IMR-90 (cell line): ENCODE data around the gene OAS1. TPM values are rescaled to one million over a fixed set of nuclear protein-coding genes. Genes with fewer than 3 reads are reported as not detected.

ENCODE experiments used
- ATAC-seq: fragments of 200-7000 bp; cut with Tn5 transposase; 2 replicates; pipeline ENCODE4 v1.9.1; 2020; ENCODE audit warnings: low read depth, mild to moderate bottlenecking, moderate library complexity
- Bru-seq: library from RNA; stranded (reverse); fragments of 400-500 nt; gene quantifications from one replicate; lab custom pipeline; 2021; lab: Mats Ljungman, UMichigan
- BruChase-seq, 2 experiments: library from RNA; stranded (reverse); fragments of 400-500 nt; gene quantifications; one replicate each; lab custom pipeline; 2021; lab: Mats Ljungman, UMichigan
- BruUV-seq: library from RNA; stranded (reverse); fragments of 400-500 nt; replicated peaks from 2 replicates; lab custom pipeline; 2021; lab: Mats Ljungman, UMichigan
- CTCF ChIA-PET: fragments of 300-600 bp; formaldehyde crosslinking; extraction: SDS; loops from one replicate; lab custom pipeline; 2021; ENCODE audit warnings: antibody characterized with exemption; lab: Yijun Ruan, JAX
- POLR2A ChIA-PET: fragments of 300-600 bp; sonication (Branson Sonifier 250); formaldehyde crosslinking; loops from one replicate; lab custom pipeline; 2022; ENCODE audit warnings: antibody characterized with exemption; ENCODE audit not compliant: unreplicated experiment; lab: Charles Lee
- DNase-seq: peaks from one replicate; pipeline ENCODE4 v3.0.0; 2013
- H2AFZ ChIP-seq: replicated peaks from 2 replicates; pipeline ENCODE3; 2013; ENCODE audit warnings: low read length, mild to moderate bottlenecking; ENCODE audit not compliant: poor library complexity
- H2AK5ac ChIP-seq: 2 replicates; pipeline ENCODE4 v1.6.1; 2013; ENCODE audit warnings: low read depth, low read length, inconsistent platforms
- H2AK9ac ChIP-seq: replicated peaks from 2 replicates; pipeline ENCODE3; 2013; ENCODE audit warnings: mild to moderate bottlenecking, low read depth, low read length, moderate library complexity; ENCODE audit not compliant: poor library complexity
- H2BK120ac ChIP-seq: 2 replicates; pipeline ENCODE4 v1.6.1; 2013; ENCODE audit warnings: low read depth, low read length, inconsistent platforms
- H2BK15ac ChIP-seq: 3 replicates; pipeline ENCODE4 v1.6.1; 2013; ENCODE audit warnings: low read depth, low read length, inconsistent platforms
- H2BK20ac ChIP-seq: 2 replicates; pipeline ENCODE4 v1.6.1; 2013; ENCODE audit warnings: low read depth, mild to moderate bottlenecking, inconsistent platforms, low read length, moderate library complexity
- H2BK5ac ChIP-seq: 2 replicates; pipeline ENCODE4 v1.6.1; 2013; ENCODE audit warnings: mild to moderate bottlenecking, low read depth, low read length, inconsistent platforms; ENCODE audit not compliant: poor library complexity, severe bottlenecking
- H3K14ac ChIP-seq: replicated peaks from 2 replicates; pipeline ENCODE4 v1.6.1; 2013; ENCODE audit warnings: low read depth, low read length, inconsistent platforms
- H3K18ac ChIP-seq: 2 replicates; pipeline ENCODE4 v1.6.1; 2013; ENCODE audit warnings: low read depth, low read length, control low read depth
- H3K23ac ChIP-seq: 2 replicates; pipeline ENCODE4 v1.6.1; 2013; ENCODE audit warnings: low read depth, low read length, inconsistent platforms
- H3K27ac ChIP-seq: 2 replicates; pipeline ENCODE4 v1.5.1; 2013; ENCODE audit warnings: mild to moderate bottlenecking, control low read depth, low read length; ENCODE audit not compliant: insufficient read depth
- H3K27me3 ChIP-seq: 2 replicates; pipeline ENCODE4 v1.6.1; 2013; ENCODE audit warnings: low read length; ENCODE audit not compliant: control insufficient read depth, insufficient read depth
- H3K36me3 ChIP-seq: 2 replicates; pipeline ENCODE4 v1.6.1; 2013; ENCODE audit warnings: low read length, mixed read lengths; ENCODE audit not compliant: control insufficient read depth, insufficient read depth
- H3K4ac ChIP-seq: 2 replicates; pipeline ENCODE4 v1.6.1; 2013; ENCODE audit warnings: low read depth, low read length, inconsistent platforms
- H3K4me1 ChIP-seq: 2 replicates; pipeline ENCODE4 v1.6.1; 2013; ENCODE audit warnings: low read length, mixed read lengths; ENCODE audit not compliant: control insufficient read depth, insufficient read depth
- H3K4me2 ChIP-seq: 2 replicates; pipeline ENCODE4 v1.6.1; 2013; ENCODE audit warnings: low read depth, mild to moderate bottlenecking, control low read depth, low read length, moderate library complexity
- H3K4me3 ChIP-seq: 2 replicates; pipeline ENCODE4 v1.5.1; 2013; ENCODE audit warnings: low read depth, mild to moderate bottlenecking, control low read depth, low read length, moderate library complexity; ENCODE audit not compliant: insufficient read depth
- H3K56ac ChIP-seq: 2 replicates; pipeline ENCODE4 v1.6.1; 2013; ENCODE audit warnings: low read length, inconsistent platforms; ENCODE audit not compliant: insufficient read depth; ENCODE audit errors: extremely low read depth
- H3K79me1 ChIP-seq, 2 experiments: 2 replicates each; pipeline ENCODE4 v1.6.1; 2013; ENCODE audit warnings: low read length in 2 of 2, inconsistent platforms in 1 of 2, low read depth in 1 of 2
- H3K9ac ChIP-seq: 2 replicates; pipeline ENCODE4 v1.6.1; 2013; ENCODE audit warnings: low read depth, low read length, control low read depth
- H3K9me1 ChIP-seq: 2 replicates; pipeline ENCODE4 v1.6.1; 2013; ENCODE audit warnings: low read length, inconsistent platforms; ENCODE audit not compliant: insufficient read depth
- H3K9me3 ChIP-seq: 2 replicates; pipeline ENCODE4 v1.6.1; 2013; ENCODE audit warnings: low read length; ENCODE audit not compliant: control insufficient read depth, insufficient read depth
- H4K20me1 ChIP-seq: 2 replicates; pipeline ENCODE4 v1.6.1; 2013; ENCODE audit warnings: low read length, inconsistent platforms; ENCODE audit not compliant: insufficient read depth
- H4K5ac ChIP-seq: 2 replicates; pipeline ENCODE4 v1.6.1; 2013; ENCODE audit warnings: mild to moderate bottlenecking, low read depth, low read length, control low read depth
- H4K8ac ChIP-seq, 2 experiments: 2 replicates each; pipeline ENCODE4 v1.6.1; 2013; ENCODE audit warnings: low read depth in 2 of 2, low read length in 2 of 2, control low read depth in 1 of 2, inconsistent platforms in 1 of 2
- H4K91ac ChIP-seq: 2 replicates; pipeline ENCODE4 v1.6.1; 2013; ENCODE audit warnings: low read depth, low read length, inconsistent platforms; ENCODE audit not compliant: insufficient read depth
- BHLHE40 ChIP-seq: fragments of 150-350 bp; IDR thresholded peaks from 2 replicates; pipeline ENCODE4 v1.6.1; 2016; ENCODE audit warnings: mild to moderate bottlenecking, low read depth, low read length
- CEBPB ChIP-seq: IDR thresholded peaks from 2 replicates; pipeline ENCODE4 v1.6.1; 2012; ENCODE audit warnings: low read depth, low read length, improper control_type of control experiment
- CHD1 ChIP-seq: IDR thresholded peaks from 2 replicates; pipeline ENCODE4 v1.6.1; 2012; ENCODE audit warnings: low read depth, low read length, improper control_type of control experiment
- FOS ChIP-seq: fragments of 150-350 bp; IDR thresholded peaks from 2 replicates; pipeline ENCODE4 v1.6.1; 2016; ENCODE audit warnings: low read depth, low read length
- MAFK ChIP-seq: IDR thresholded peaks from 2 replicates; pipeline ENCODE4 v1.6.1; 2012; ENCODE audit warnings: low read depth, low read length, improper control_type of control experiment
- MAZ ChIP-seq: IDR thresholded peaks from 2 replicates; pipeline ENCODE4 v1.6.1; 2012; ENCODE audit warnings: low read depth, mild to moderate bottlenecking, low read length, improper control_type of control experiment, moderate library complexity, borderline replicate concordance
- MXI1 ChIP-seq: IDR thresholded peaks from 2 replicates; pipeline ENCODE4 v1.6.1; 2012; ENCODE audit warnings: low read depth, mild to moderate bottlenecking, low read length, moderate library complexity, borderline replicate concordance
- NFE2L2 ChIP-seq: fragments of 150-350 bp; IDR thresholded peaks from 2 replicates; pipeline ENCODE4 v1.6.1; 2016; ENCODE audit warnings: low read depth, mild to moderate bottlenecking, low read length
- POLR2A ChIP-seq: IDR thresholded peaks from 2 replicates; pipeline ENCODE4 v1.6.1; 2012; ENCODE audit warnings: mild to moderate bottlenecking, low read depth, low read length
- RCOR1 ChIP-seq: IDR thresholded peaks from 2 replicates; pipeline ENCODE4 v1.6.1; 2012; ENCODE audit warnings: mild to moderate bottlenecking, low read length, improper control_type of control experiment; ENCODE audit not compliant: insufficient replicate concordance
- RFX5 ChIP-seq: IDR thresholded peaks from 2 replicates; pipeline ENCODE4 v1.8.0; 2012; ENCODE audit warnings: low read depth, mild to moderate bottlenecking, low read length, moderate library complexity
- SMC3 ChIP-seq: fragments of 150-350 bp; IDR thresholded peaks from 2 replicates; pipeline ENCODE4 v1.6.1; 2016; ENCODE audit warnings: low read depth, mild to moderate bottlenecking, antibody characterized with exemption, low read length, moderate library complexity
- USF2 ChIP-seq: fragments of 150-350 bp; IDR thresholded peaks from 2 replicates; pipeline ENCODE4 v1.6.1; 2017; ENCODE audit warnings: mild to moderate bottlenecking, antibody characterized with exemption, low read length, low read depth
- WGBS, 2 experiments: methylation state at CpG; one replicate each; pipeline versions ENCODE4 v1.1.5 to v1.1.7; 2013; ENCODE audit warnings: missing lambda C conversion rate in 2 of 2; ENCODE audit not compliant: insufficient read length in 1 of 2; ENCODE audit errors: extremely low coverage in 2 of 2; 5-methylcytosine and 5-hydroxymethylcytosine counted together
- dilution Hi-C: fragments of 300-500 bp; cut with HindIII; formaldehyde crosslinking; loops from one replicate; pipeline ENCODE4 v1.14.3; 2018; ENCODE audit warnings: low sequenced_read_pairs; ENCODE audit not compliant: unreplicated experiment
- in situ Hi-C: fragments of 300-500 bp; cut with MboI; formaldehyde crosslinking; loops from 3 replicates; pipeline ENCODE4 v1.14.3; 2019; ENCODE audit warnings: low sequenced_read_pairs, inconsistent platforms, mixed read lengths
- intact Hi-C: fragments of 100-400 bp; cut with micrococcal nuclease; formaldehyde crosslinking; loops from 2 replicates; pipeline ENCODE4 v1.10.0; 2022
- long read RNA-seq: library from polyadenylated mRNA; unstranded; transcript quantifications from one replicate; pipeline ENCODE4 v2.0.0, GENCODE V29; 2021; ENCODE audit not compliant: unreplicated experiment
- polyA plus RNA-seq, 3 experiments: library from polyadenylated mRNA; depleted of rRNA; stranded (reverse); fragments of >200 nt; gene quantifications; 2 replicates each; pipeline ENCODE4 v1.2.3, GENCODE V29; 2012; ENCODE audit warnings: low replicate concordance in 1 of 3
- total RNA-seq: library from RNA; depleted of rRNA; stranded (reverse); fragments of >200 nt; gene quantifications from 2 replicates; pipeline ENCODE4 v1.2.3, GENCODE V29; 2012; rRNA removed
- TF ChIP-seq, protein P1 (sequence below): fragments of 150-350 bp; IDR thresholded peaks from 2 replicates; pipeline ENCODE4 v1.6.1; 2016; ENCODE audit warnings: low read depth, mild to moderate bottlenecking, low read length, moderate library complexity, borderline replicate concordance

OAS1 gene
- not detected in 2 replicates for total RNA-seq
- polyA plus RNA-seq (2012; rRNA removed), result not detected in 2 replicates
- 0.11 TPM in 1 of 2 replicates, not detected in the other for polyA plus RNA-seq (2012; cell fraction: cytosol; rRNA removed)
- 0.03 TPM in 1 of 2 replicates, not detected in the other for polyA plus RNA-seq (2012; cell fraction: nucleus; rRNA removed; ENCODE audit: low replicate concordance)
- Bru-seq, nascent RNA, result percentile 9 among the genes with signal in this experiment
- percentile 12 among the genes with signal in this experiment for BruChase-seq, experiment 1, labeled RNA remaining after a 6-hour chase
- BruChase-seq, experiment 2, labeled RNA remaining after a 2-hour chase, result not detected
- long read RNA-seq, result 0 reads

GRCh38 chr12:112906712-112907414 lies at the start of gene OAS1:
Gene OAS1 (plus strand): TSS chr12:112906962. CDS start chr12:112907040, 78 bp downstream.
- no peak within 1 kb of the TSS for H2BK20ac ChIP-seq
- peak within 1 kb of the TSS; percentile 14 for H2AFZ ChIP-seq
- H3K23ac ChIP-seq, result no peak within 1 kb of the TSS
- no peak within 1 kb of the TSS for H4K8ac ChIP-seq
- H3K4me3 ChIP-seq, result peak within 1 kb of the TSS; percentile 30
- H3K4me1 ChIP-seq, result peaks cover 1% of the 10 kb centered on the region; the same call in 1 of the 2 replicates
- intact Hi-C loops (no loop called here), in situ Hi-C loops (no loop called here), dilution Hi-C loops (no loop called here)
- H3K4me2 ChIP-seq, result peak within 1 kb of the TSS; percentile 90
- H4K91ac ChIP-seq, result no peak within 1 kb of the TSS
- no TSS peak for BruUV-seq
- DNase-seq (peak; percentile 22), ATAC-seq (peak; percentile 83)
- no peaks in the 10 kb centered on the region for H3K27me3 ChIP-seq
- H2BK15ac ChIP-seq, result no peak within 1 kb of the TSS
- H2AK5ac ChIP-seq, result no peak within 1 kb of the TSS
- no peaks in the 10 kb centered on the region for H3K79me1 ChIP-seq
- no peak within 1 kb of the TSS for H3K27ac ChIP-seq
- no peak within 1 kb of the TSS for H3K18ac ChIP-seq
- no peaks in the 10 kb centered on the region for H3K9me1 ChIP-seq
- H2BK120ac ChIP-seq, result no peak within 1 kb of the TSS
- POLR2A ChIA-PET, result no interaction called here
- H3K4ac ChIP-seq, result no peak within 1 kb of the TSS
- WGBS, 2 experiments, result 0% methylated on average over 1 of the region's 4 CpGs; no CpG with 5 or more reads in 1 of the 2 experiments
- H3K56ac ChIP-seq, result no peak within 1 kb of the TSS
- H4K5ac ChIP-seq, result no peak within 1 kb of the TSS
- no peaks in the 10 kb centered on the region for H4K20me1 ChIP-seq
- no peak within 1 kb of the TSS for H2BK5ac ChIP-seq
- H2AK9ac ChIP-seq, result no peak within 1 kb of the TSS
- CTCF ChIA-PET, result no interaction called here
- no peaks in the 10 kb centered on the region for H3K9me3 ChIP-seq
- H3K36me3 ChIP-seq, result no peaks in the 10 kb centered on the region
- H3K14ac ChIP-seq, result no peak within 1 kb of the TSS
- no peak within 1 kb of the TSS; the same call in 1 of the 2 replicates for H3K9ac ChIP-seq
- TF ChIP-seq, protein P1, sequence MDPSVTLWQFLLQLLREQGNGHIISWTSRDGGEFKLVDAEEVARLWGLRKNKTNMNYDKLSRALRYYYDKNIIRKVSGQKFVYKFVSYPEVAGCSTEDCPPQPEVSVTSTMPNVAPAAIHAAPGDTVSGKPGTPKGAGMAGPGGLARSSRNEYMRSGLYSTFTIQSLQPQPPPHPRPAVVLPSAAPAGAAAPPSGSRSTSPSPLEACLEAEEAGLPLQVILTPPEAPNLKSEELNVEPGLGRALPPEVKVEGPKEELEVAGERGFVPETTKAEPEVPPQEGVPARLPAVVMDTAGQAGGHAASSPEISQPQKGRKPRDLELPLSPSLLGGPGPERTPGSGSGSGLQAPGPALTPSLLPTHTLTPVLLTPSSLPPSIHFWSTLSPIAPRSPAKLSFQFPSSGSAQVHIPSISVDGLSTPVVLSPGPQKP, result no peak
- TF ChIP-seq MAZ (no peak), NFE2L2 (no peak), SMC3 (no peak), POLR2A (no peak), BHLHE40 (no peak), CHD1 (no peak), FOS (no peak), USF2 (no peak), RCOR1 (no peak), CEBPB (no peak), MXI1 (no peak), MAFK (no peak), RFX5 (no peak)
